Activated CD4-positive, alpha-beta T cell treated with anti-CD3 and anti-CD28 coated beads, Interleukin-2, amount 50 U/mL, for 24 hours (primary cell): ENCODE measurements around the gene KLF6.
A peak's percentile ranks its signal among the peaks of the same experiment; 100 is the strongest.

Experiments
- DNase-seq, 2 donors: peaks; one replicate each; pipeline ENCODE4 v3.0.0-alpha.2; 2020; ENCODE audit warnings: low read depth in 1 of 2, low spot score in 1 of 2

The KLF6 gene

DNA sequence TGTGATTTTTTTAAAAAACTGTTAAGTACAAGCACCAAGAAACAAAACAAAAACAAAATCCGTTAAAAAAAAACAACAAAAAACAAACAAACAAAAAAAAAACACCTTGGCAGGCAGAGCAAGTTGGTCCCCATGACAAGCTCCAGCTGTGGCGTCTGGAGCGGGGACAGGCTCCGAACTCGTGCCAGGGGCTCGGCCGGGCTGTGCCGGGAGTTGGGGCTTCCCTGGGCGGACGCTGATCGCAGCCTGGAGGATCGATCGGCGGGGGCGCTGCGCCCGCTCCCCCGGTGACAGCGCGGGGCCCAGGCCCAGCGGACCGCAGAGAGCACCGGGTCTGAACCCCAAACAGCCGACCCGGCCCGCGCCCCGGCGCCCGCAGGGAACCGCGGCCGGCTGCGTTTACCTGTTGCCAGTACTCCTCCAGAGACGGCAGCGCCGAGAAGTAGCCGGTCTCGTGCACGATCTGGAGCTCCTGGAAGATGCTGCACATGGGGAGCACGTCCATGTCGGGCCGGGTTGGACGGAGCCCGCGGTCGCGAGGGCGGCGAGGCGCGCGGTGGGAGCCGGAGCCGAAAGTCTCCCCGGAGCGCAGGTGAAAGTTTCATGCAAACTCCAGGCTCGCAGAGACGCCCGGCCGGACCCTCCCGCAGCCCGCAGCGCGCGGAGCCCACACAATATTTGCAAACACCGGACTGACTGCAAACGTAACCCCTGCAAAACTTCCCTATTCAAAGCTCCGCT, at the start of gene KLF6:
Gene KLF6, minus strand, starts transcription at position 700 of the 741 bp plus-strand sequence. Its CDS starts 195 bp downstream, at position 505.
- no peak for DNase-seq

DNA sequence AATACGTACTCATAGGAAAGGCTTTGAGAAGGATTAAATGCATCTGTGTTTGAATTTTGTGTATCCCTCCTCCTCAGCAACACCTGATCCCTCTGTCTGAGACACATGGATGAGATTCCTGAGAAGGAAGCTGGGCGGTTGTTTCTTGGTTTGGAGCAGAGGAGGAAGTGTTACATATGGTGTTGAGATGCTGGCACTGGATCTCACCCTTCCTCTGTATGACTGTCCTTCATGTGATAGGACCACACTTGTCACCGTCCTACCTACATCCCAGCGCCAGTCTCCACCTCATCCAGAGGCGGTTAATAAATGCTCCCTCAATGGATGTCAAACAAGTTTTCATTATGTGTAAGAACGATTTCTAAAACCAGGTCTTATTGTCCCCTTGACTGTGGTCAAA, 49.4 kb upstream of the KLF6 start:
- DNase-seq: no peak

DNA sequence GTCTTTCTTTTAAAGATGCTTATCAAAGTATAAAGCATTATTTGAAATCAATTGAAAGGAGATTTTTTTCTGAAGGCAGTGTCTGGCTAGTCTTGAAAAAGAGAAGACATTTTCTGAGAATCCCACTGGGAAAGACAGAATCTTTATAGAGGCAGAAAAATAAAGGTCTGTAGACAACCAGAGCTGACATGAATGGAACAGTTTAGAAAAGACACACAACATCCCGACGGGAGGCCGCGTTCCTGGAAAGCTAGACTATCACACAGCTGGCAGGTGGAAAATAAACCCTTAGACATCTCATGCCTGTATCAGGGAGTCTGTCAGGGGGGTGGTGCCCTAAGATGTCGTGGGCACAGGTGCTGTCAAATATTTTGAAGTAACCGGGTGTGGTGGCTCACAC, 48.0 kb upstream of the KLF6 start:
- no peak for DNase-seq

DNA sequence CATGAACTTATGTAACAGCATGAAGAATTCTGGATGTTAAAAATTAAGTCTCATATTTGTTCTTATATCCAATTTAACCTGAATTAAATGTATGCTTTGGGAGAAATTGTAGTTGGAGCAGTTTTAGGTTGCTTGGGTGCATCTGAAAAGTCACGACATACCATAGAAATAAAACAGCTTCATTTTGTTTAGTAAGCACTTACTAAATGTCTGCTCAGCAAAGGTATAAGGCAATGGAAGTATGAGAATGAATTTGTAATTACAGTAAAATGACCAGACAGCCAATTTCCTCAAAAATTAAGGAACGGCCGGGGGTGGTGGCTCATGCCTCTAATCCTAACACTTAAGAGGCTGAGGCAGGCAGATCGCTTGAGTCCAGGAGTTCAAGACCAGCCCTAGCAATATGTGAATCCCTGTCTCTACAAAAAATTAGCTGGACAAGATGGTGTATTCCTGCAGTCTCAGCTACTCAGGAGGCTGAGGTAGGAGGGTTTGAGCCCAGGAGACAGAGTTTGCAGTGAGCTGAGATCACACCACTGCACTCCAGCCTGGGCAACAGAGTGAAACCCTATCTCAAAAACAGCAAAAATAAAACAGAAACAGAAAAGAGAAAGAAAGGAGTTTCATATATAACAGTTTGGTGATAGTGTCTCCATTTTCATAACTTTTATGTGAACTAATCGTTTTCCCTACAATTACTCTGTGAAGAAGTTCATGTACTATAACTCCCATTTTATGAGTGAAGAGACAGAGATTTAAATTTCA, 47.2 kb upstream of the KLF6 start:
- no peak for DNase-seq

DNA sequence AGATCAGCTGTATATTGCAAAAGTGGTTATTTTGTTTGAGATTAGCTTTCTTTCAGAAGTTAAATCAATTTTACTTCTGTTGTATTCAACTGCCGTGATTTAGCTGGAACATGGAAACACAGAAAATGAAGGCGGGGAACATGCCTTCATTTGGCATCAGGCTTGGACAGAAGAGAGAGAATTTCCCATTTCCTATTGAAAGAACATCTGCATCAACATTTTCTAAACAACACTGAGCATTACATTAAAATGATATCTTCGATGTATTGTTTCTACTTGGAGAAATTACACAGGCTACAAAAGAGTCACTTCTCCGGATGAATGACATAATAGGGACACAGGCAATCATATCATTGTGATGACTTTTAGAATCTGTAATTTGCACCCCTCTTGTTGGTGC, 46.6 kb upstream of the KLF6 start:
- no peak for DNase-seq

DNA sequence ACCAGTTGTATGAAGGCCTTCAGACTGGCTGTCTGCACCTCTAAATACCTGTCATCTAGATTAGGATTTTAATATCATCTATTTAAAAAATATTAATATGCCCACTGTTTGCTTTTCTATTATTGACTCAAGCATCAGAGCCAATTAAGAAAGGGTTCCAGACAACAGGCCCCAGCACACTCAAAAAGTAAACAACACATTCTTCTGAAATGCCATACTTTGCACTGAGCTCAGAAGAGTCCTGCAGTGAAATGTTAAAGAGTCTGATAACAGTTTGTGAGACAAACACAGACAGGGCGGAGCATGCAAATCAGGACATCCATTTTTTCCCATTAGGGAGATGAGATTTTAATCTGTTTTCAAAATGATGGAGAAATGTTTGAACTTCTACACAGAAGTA, 45.9 kb upstream of the KLF6 start:
- DNase-seq: no peak

DNA sequence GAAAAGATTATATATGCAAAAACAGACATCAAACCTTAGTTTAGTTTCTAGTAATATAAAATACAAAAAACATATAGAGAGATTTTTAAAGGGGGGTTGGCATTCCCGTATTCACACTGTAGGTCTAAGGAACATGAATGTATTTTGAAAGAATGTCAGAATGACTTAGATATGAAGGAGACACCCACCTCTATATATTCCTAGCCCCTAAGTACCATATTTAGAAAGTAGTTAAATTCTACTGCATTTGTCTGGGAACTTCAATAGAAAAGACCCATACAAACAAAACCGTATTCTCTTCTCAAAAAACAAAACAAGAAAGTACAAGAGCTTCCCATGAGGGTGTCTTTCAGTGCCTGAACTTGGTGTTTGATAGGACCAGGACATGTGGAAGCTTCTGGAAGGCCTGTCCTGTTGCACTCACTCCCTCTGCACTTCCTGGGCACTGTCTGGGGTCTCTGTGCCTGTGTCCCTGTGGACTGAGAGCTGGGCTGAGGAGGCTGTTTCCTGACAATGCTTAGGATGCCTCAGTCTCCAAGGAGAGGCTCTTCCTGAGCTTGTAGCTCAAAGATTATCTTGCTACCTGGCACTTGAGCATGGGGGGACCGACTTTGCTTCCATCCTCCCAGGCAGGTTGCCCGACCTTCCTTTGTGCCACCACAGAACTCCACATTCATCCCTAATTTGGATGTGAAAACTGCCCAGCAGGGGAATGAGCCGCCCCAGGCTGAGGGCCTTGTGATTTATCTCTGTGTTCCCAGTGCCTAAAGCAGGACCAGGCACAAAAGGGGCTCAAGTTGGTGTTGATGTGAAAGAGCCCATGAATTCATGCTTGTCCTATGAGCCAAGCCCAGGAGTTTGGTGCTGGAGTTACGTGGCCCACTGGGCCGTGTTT, 44.4 kb upstream of the KLF6 start:
- no peak for DNase-seq

DNA sequence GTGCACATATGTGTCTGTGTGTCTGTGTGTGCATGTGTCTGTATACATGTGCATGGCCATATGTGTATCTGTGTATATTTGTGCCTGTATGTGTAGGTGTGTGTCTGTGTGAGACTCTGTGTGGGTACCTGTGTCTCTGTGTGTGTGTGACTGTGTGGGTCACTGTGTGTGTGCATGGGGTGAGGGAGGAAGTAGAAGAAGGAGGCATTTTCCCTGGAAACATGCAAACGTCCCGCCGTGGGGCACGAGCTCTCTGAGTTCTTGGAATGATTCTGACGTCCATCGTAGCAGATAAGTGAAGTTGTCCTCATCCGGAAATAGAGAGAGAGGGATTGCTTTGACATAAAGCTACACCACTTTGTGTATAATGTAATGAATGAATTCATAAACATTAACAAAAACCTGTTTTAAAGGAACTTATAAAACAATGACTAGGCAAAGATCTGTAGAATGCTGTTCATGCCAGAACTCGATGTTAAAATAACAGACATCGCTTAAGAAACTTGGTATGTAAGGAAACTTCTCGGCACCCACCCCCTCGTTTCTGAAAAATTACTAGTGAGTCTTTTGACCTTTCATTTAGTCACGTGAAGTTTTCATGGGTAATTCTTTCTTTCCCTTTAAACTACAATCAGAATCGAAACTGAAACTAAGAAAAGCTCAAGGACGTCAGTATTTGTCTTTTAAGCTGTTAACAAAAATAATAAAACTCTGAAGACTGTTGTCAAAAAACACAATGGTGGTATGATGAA, 43.6 kb upstream of the KLF6 start:
- peak in 1 of 2 donors; percentile 53 for DNase-seq

DNA sequence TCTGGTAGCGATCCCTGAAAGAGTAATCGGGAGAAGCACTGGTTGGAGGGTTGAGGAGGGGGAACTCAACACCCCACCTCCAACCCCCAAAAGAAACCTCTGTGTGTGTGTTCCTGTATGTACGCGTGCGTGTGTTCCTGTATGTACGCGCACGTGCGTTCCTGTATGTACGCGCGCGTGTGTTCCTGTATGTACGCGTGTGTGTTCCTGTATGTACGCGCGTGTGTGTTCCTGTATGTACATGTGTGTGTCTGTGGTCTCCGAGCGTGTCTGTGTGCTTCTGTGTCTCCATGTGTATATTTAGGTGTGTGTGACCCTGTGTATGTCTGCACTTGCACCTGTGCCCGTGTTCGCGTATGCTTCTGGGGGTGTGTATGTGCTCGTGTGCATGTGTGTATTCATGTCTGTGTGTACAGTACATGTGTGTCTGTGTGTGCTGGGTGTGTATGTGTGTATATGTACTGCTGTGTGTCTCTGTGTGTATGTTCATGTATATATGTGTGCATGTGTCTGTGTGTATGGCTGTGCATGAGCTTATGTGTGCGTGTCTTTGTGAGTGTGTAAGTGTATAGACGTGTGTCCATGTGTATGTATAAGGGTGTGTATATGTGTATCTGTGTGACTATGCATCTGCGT, 42.9 kb upstream of the KLF6 start:
- no peak for DNase-seq

DNA sequence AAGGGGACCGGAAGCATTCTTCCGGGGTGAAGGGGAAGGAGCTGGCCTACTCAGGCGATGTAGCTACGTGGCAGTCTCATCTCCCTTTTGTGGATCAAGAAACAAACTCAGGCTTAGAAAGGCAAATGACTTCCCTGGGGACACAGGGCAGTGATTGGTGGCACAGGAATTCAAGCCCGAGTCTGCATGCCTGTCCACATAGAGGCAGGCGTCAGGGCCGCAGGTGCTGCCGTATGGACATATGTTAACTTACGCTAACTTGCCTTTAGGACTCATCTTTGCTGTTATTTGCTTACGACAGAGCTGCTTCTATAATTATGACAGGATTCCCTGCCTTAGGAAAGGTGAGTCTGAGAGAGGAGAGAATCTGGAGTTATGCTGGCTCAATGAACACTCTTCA, 42.3 kb upstream of the KLF6 start:
- no peak for DNase-seq

DNA sequence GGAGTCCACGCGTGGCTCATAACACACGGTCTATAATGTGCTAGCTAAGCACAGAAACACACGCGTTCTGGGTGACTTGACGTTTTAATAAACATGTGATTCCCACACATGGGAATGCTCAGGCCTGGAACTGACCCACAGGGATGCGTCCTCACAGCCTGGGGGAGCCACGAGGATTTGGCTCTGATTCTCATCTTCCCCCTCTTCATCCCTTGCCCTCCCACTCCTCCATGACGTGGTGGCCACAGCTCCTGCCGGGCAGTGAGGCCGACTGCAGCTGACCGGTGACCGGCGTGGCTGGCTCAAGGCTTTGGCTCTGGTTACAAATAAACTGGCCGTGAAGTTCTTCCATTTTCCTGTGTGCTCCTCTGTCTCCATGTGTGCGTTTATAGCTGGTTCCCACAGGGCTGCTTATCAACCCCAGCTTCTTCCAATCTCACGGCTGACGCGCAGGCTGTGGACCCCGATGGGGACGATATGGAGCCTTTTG, 40.9 kb upstream of the KLF6 start:
- no peak for DNase-seq

DNA sequence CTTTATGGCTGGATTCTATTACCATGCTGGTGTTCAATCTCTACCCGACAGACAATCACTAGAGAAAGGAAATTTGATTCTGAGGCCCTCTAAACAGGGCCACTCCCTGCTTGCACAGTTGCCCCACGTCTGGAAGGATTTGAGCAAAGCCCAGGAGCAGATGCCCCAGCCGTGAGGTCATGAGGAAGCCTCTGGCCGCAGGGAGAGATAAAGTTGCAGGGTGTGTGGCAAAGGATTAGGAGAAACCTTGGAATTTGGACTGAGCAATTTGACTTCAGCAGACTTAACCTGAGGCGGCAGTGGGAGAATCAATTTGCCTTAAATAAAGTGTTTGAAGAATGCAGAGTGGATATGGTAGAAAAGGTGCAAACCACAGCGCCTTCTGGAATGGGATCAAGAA, 40.2 kb upstream of the KLF6 start:
- no peak for DNase-seq

DNA sequence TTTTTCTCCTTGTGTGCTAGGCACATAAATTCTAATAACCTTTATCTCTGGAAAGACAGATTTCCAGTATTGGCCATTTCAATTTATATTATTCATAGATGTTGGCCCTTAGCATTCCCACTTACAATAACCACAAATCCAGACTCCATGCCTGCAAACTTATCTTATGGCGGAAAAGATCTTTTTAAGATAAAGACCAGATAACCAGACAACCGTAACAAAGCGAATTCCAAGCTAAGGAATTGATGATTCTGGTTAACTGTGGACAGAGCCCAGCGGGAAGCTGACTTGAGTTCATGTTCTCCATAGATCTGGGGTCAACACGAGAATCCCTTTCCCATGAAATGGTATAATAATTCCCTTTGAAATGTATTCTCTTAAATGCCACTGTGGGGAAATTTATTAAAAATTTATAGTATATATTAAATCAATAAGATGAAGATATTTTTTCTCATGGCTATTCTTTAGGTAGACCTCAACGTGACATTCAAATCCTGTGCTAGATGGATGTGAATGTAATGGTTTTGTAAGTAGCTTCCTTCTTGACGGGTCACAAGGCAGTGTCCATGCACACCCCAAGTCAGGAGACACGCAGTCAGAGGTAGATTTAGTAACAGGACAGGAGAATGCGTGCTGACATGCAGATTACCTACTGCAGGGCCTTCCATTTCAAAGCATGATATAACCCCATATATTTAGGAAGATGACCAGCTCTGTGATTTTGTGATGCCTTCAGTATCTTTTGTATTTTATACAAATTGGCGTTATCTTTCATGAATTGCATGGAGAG, 37.7 kb upstream of the KLF6 start:
- DNase-seq: no peak

DNA sequence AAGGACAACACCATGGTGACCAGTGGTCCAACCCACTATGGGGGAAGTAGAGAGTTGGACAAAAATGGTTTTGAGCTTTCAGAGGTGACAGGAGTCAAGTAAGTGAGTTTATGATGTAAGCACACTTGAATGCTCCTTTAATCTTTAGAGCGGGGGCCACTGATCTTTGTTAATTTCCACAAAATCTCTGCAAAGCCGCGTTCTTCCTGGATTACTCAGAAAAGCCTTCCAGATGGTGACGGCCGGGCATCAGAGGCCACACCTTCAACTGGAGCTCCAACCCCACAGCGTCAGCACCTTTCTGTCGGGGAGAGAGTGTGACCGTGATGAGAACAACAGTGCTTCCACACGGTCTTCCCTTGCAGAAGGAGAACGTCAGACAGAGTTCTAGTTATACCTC, 35.2 kb upstream of the KLF6 start:
- no peak for DNase-seq

DNA sequence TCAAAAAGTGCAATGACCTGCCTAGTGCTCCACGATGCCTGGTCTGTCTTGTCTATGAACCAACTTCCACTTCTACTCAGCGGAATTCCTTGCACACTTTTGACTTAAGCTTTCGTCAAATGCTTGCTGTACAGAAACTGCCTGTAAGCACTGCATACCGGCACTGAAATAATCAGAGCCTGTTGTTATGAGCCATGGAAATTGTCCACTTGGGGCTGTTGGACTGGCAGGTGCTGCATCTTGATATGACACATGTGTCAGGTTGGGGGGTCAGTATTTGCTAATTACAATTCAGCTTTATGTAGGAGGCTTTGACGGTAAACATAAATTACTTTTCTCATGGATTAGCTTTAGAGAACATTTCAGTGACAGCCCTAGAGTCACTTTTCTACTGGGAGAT, 32.0 kb upstream of the KLF6 start:
- DNase-seq: no peak

DNA sequence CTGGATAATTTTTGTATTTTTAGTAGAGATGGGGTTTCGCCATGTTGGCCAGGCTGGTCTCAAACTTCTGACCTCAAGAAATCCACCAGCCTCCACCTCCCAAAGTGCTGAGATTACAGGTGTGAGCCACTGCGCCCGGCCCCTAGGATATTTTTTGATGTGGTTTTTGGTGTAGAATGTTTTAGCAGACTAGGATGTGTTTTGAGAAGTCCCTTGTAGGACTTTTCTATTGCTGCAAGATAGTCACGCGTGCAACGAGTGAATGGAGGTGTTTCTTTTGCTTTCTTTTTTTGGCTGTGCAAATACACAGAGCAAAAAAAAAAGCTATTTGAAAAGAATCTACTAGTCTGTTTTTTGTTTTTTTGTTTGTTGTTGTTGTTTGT, 29.8 kb upstream of the KLF6 start:
- DNase-seq: no peak

DNA sequence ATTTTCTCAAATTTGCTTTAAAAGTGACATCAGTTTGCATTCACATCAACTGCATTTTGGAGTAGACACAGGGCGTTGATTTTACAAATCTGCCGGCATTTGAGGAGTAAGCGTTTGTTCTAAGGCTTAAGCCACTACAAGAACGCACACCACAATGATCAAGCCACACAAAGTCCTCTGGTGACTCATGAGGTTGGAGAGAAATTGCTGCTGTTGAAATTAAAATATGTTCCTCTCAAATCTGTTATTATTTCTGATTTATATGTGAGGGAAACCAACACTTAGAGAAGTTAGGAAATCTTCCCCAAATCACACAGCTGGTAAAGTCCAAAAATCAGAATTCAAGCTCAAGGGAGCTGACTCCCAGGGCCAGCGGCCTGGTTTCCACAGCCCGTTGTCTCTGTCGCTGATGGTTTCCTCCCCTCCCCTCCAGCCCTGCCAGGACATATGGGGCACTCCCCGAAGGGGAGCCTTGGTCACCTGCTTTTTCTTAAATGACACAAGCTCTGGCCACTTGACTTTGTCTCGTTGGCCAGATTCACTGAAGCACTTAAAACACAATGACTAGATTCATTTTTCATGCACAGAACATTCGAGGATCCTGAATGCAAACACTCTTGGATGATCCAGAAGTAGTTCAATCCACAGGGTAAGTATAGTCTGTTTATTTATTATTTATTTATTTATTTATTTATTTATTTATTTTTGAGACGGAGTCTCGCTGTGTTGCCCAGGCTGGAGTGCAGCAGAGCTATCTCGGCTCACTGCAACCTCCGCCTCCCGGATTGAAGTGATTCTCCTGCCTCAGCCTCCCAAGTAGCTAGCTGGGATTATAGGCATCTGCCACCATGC, 29.2 kb upstream of the KLF6 start:
- DNase-seq: no peak

DNA sequence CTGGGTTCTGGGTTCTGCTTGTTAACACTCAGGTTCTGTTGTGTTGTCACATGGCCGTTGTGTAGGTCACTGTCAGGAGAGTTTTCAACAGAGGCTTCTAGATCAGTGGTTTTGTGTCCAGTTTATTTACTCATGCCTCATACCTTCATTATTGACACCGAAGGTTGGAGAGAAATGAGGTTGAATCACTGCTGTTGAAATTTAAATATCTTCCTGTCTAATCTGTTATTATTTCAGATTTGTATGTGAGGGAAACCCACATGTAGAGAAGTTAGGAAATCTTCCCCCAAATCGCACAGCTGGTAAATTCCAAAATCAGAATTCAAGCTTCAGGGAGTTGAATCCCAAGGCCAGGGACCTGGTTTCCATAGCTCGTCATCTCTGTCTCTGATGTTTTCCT, 28.3 kb upstream of the KLF6 start:
- no peak for DNase-seq

DNA sequence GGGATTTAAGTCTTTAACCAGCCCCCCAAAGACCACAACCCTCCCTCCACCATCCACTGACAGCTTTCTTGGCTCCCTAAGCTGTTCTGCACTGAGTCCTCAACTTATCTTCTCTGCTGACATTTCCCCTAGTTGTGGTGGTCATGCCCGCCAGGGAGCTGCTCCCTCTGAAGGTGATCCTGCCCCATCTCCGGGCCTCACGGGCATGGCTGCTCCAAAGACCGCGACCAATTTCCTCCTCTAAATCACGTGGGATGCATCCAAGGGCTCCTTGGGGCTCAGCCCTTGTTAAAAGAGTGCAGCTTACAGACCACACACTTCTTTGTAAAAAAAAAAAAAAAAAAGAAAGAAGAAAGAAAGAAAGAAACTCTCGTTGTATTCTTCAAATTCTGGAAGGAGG, 27.1 kb upstream of the KLF6 start:
- DNase-seq: no peak
